Hematopoietic multipotent progenitor cell treated with erythropoietin and hydrocortisone succinate and interleukin-3 and kit ligand, for 6 days (in vitro differentiated cells): ENCODE measurements around the gene INF2.

Experiments
- DNase-seq: peaks from one replicate; pipeline ENCODE4 v3.0.0-alpha.2; 2015

Gene INF2

DNA sequence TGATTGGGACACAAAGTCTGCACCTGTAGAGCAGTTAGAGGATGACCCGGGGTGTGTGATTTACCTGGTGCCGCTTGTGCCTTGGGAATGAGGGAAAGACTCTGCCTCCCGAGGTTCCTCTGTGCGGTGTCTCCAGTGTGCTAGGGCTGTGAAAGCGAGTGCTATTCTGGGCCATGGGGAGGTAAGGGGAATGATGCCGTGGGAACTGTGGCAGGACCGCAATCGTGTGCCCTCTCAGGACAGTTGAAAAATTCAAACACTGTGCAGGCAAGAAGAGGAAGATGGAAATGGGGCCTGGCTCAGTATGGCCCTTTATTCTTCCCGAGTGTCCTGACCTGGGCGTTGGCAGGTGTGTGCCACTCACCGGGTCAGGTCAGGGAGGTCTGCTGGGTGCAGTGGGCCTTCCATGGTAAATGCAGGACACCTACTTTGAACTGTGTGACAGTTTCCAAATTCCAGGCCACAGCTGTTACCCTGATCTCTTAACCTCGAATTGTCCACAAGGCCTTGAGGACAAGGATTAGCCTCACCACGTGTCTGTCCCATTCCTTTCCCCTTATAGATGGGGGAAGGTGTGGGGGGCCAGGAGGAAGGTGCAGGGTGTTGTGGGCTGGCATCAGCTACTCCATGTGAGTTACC lies 64.9 kb downstream of the INF2 start:
- no peak for DNase-seq

- no peak for DNase-seq
Measured at GRCh38 chr14:104755621-104756020, 66.2 kb downstream of the INF2 start.

DNA sequence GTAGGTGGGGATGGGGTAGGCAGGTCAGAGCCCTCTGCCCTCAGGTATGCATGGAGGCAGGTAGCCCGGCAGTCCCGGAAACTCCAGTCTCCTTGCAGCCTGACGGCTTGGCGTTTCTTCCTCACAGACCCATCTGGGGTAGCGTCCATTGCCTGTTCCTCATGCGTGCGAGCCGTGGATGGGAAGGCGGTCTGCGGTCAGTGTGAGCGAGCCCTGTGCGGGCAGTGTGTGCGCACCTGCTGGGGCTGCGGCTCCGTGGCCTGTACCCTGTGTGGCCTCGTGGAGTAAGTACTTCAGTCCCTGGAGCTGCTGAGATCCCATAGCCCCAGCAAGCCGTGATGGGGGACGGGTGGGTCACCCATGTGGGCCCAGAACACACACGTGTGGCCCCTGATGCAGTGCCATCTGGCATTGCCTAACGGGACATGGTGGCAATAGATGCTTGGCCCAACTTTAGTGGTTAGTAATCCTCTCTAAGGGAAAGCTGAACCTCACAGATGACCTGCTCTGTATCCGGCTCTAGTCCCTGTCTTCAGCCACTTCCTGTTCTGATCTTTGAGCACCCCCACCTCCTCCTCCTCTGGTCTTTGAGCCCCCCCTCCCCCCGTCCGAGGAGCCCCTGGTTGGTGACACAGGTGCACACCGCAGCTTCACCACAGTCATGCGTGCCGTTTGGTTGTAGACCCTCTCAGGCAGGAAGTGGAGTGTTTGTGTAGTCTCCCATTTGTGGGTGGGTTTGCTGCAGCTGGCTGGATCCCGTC lies 67.2 kb downstream of the INF2 start:
- no peak for DNase-seq

GRCh38 chr14:104757238-104757585 lies 67.8 kb downstream of the INF2 start:
- DNase-seq = no peak

GRCh38 chr14:104757681-104758392 lies 68.4 kb downstream of the INF2 start:
- no peak for DNase-seq

DNA sequence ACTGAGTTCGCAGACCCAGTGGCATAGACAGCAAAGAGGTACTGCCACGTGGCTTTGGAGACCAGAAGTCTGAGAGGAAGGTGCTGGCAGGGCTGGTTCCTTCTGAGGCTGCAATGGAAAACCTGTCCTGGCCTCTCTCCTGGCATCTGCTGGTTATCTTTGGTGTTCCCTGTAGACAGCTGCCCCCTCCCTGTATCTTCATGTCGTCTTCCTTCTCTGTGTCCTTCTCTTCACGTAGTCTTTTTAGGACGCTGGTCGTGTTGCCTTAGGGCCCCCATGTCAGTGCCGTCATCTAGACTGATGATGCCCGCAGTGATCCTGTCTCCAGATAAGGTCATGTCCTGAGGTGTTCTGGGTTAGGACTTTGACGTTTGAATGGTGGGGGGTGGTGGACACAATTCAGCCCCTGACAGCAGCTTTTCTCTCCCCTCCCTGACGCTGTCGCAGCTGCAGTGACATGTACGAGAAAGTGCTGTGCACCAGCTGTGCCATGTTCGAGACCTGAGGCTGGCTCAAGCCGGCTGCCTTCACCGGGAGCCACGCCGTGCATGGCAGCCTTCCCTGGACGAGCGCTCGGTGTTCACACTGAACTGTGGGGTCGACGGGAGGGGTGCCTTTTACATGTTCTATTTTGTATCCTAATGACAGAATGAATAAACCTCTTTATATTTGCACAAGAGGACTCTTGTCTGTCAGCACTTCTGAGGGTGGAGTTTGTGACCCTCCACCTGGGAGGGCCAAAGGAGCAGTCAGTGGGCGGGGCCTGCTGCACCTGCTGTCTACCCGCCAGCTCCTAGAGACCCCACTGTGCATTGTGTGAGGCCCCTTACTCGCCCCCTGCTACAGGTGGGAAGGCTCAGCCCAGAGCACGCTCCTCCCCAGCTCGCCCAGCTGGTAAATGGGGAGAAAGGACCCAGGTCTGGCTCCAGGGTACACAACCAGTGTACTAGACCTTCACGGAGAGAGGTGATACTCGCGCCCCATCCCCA lies 69.9 kb downstream of the INF2 start:
- no peak for DNase-seq

DNA sequence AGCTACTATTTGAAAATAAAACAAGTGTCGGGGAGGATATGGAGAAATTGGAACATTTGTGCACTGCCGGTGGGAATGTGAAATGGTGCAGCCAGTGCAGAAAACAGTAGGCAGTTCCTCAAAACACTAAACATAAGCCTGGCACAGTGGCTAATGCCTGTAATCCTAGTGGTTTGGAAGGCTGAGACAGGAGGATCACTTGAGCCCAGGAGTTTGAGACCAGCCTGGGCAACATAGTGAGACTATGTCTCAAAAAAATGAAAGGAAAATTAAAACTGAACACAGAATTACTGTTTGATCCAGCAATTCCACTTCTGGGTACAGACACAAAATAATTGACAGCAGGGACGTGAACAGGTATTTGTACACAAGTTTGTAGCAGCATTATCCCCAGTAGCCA lies 76.1 kb downstream of the INF2 start:
- DNase-seq = no peak

DNA sequence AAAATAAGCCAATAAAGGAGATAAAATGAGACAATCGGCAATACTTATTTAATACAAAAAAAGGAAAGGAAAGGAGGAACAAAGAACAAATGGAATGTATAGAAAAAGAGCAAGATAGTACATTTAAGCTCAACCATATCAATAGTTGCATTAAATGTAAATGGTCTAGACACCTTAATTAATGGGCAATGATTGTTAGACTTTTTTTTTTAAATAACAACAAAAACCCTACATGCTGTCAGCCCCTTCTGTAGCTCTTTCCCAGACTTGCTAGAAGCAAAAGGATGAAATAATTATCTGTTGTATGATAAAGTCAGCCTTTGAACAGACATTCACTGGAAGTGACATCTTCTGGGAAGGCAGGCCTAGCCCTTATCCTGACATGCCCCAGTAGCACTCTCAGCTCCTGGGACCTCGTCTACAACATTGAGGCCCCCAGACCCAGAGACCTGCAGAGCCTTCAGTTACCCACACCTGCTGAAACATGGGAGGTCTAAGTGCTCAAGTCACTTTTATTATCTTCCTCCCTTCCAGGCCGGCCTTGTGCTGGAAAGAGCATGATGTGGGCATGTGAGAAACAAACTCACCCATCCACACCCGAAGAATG lies 76.9 kb downstream of the INF2 start:
- DNase-seq = no peak

- no peak for DNase-seq
Measured at GRCh38 chr14:104766863-104767633, 77.6 kb downstream of the INF2 start.

- DNase-seq = no peak
Measured at GRCh38 chr14:104767634-104767918, 78.2 kb downstream of the INF2 start.

- DNase-seq = peak; percentile 88
Measured at GRCh38 chr14:104768437-104769323, 79.3 kb downstream of the INF2 start.

DNA sequence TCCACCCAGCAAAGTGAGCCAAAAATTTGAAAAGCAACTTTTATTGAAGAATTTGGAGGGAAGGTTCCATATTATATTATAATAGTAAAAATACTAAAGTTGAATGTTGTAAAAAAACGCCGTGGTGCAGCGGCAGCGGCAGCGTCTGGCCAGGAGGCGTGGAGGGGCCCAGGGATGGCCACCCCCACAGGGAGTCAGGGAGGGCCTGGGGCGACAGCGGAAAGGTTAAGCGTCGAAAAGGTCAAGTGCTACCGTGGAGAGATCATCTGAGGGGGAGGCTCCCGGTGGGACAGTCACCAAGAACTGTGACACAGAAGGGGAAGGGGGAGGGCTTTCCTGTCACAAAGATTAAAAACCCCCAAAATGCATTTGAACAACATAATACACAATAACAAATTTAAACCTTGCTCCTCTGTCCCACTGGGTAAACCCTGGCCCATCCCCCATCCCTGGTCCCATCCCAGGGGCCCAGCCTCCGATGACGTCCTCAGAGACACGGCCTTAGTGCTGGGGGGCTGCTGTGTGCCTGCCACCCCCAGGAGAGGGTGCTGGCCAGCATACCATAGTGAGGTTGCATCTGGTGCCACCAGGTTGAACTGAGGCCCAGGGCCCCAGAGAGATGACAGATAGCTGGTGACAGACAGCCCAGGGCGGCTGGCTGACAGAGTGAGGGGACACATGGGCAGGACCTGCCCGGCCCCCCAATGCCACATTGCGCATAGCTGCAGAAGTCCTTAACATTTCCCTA lies 80.1 kb downstream of the INF2 start:
- no peak for DNase-seq

DNA sequence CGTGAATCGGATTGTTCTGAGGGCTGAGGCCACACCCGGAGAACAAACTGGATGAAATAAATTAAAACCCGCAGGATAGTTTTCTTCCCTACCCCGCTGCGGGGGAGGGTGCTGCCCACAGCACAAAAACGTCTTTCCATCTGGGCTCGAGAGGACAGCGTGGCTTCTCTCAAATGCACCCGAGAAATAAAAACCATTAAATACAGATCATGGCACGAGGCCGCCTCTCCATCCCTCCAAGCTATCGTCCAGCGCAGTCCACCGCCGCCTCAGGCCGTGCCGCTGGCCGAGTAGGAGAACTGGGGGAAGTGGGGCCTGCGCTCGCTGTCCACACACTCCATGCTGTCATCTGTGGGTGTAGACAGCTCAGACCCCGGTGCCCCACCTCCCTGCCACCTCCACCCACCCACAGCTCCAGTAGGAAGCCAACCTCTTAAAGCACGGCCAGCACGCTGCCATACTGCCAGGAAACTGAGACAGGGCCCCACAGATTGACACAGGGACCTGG lies 80.7 kb downstream of the INF2 start:
- DNase-seq = no peak

DNA sequence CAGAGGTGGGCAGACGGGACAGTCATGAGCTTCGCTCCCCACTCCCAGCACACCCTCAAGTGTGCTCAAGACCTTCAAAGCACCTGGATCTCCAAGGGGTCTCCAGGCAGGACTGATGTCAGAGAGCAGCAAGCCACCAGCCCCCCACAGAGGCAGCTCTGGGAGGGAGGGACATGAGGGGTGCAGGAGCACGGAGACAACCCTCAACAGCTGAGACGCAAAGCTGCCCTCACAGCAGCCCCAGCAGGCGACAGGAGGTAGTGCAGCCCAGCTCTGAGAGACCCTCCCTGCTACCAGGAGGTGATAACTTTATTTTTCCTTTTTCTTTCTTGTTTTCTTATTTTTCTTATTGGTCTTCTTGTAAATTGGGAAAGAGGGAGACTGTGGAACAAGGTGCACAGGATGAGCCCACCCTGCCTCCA lies 81.4 kb downstream of the INF2 start:
- DNase-seq = peak; percentile 32

- DNase-seq = no peak
Measured at GRCh38 chr14:104771374-104771773, 82.0 kb downstream of the INF2 start.
